ENCODE measurements around the gene SGTA.
"Not testable (repeated sequence)": the region's sequence is repeated elsewhere in the genome, so short reads cannot be mapped to it uniquely, and the experiment has no call there.

SGTA gene

DNA sequence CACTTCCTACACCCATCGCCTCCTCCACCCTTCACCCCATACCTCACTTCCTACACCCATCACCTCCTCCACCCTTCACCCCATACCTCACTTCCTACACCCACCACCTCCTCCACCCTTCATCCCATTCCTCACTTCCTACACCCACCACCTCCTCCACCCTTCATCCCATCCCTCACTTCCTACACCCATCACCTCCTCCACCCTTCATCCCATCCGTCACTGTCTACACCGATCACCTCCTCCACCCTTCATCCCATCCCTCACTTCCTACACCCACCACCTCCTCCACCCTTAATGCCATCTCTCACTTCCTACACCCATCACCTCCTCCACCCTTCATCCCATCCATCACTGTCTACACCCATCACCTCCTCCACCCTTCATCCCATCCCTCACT is 69.9 kb downstream of the SGTA start:
- DNase-seq (ENCODE audit: low read depth): not testable (repeated sequence)

DNA sequence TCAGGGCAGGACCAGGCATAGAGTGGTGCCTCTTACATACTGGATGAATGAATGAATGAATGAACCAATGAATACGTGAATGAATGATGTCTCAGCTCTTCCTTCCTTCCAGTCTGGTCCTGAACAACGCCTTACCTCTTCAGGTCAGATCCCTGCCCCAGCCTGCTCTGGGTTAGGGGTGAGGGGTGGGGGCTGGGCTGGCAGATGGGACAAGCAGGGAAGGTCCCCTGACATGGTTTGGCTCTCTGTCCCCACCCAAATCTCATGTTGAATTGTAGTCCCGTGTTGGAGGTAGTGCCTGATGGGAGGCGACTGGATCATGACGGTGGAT is 71.2 kb downstream of the SGTA start:
- no peak for DNase-seq (ENCODE audit: low read depth)

DNA sequence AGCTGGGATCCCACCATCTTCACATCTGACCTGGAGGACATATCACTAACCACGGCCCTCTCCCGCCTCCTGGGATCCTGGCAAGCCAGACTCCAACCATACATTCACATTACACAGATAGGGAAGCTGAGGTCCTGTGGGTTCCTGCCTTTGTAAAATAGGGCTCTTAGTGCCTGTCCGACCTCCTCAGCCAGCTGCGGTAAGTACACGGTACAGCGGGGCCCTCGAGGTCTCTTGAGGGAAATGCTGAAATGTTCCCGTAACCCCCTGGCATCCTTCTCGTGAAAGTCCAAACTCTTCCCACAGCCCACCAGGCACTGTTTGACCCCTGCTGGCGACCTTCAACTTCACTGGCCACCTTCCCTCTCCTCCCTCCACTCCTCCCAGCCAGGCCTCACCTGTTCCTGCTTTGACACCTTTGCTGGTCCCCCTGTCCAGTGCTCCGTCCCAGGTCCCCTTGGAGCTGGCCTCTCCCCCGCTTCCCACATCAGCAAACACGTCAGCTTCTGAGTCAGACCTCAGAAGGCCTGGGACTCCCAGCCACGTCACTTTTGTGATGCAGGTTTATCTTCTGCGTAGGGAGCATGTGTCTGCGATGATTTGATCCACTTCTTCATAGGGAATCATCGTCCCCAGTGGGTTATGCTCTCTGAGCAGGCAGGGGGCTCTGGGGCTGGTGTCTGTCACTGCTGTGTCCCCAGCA is 71.8 kb downstream of the SGTA start:
- no peak for DNase-seq (ENCODE audit: low read depth)

DNA sequence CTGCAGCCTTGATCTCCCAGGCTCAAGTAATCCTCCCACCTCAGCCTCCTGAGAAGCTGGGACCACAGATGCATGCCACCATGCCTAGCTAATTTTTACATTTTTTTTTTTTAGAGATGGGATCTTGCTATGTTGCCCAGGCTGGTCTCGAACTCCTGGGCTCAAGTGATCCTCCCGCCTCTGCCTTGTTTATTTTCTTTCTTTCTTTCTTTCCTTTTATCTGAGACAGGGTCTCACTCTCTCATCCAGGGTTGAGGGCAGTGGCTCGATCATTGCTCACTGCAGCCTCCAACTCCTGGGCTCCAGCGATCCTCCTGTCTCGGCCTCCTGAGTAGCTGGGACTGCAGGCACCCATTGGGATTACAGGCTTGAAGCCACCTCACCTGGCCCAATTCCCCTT is 76.8 kb downstream of the SGTA start:
- DNase-seq (ENCODE audit: low read depth): no peak
